HG02970 (cell line): Measurements from ENCODE around the gene ARSD.
"Not testable (repeated sequence)": the region's sequence is repeated elsewhere in the genome, so short reads cannot be mapped to it uniquely, and the experiment has no call there.

ENCODE experiments used
- ATAC-seq: cut with Tn5 transposase; IDR thresholded peaks from one replicate; pipeline ENCODE4 v1.9.1; 2021; ENCODE audit warnings: mild to moderate bottlenecking, moderate library complexity, moderate number of reproducible peaks; ENCODE audit not compliant: unreplicated experiment, low FRiP score

ARSD gene

DNA sequence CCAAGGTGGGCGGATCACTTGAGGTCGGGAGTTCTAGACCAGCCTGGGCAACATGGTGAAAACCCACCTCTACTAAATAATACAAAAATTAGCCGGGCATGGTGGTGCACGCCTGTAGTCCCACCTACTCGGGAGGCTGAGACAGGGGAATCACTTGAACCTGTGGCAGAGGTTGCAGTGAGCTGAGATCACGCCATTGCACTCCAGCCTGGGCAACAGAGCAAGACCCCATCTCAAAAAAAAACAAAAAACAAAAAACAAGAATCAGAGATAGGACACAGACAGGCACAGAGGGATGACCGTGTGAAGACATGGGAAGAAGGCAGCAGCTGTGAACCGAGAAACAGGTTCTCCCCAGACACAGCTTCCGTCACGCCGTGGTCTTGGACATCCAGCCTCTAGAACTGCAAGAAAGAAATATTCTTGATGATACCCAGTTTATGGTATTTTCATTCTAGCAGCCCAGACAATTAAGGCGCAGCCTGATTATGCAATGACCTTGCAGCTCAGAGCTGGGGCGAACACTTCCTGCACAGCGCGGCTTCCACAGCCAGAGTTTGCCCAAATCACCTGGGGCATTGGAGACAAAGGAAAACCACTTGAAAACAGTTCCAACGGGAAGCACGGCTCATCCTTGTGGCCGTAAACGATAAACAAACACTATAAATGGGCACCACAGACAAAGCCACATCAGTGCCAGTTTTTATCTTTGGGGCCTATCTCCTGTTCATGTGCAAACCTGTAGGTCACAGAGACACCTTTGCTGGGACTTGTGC, 4.2 kb upstream of the ARSD start:
- ATAC-seq: no peak

DNA sequence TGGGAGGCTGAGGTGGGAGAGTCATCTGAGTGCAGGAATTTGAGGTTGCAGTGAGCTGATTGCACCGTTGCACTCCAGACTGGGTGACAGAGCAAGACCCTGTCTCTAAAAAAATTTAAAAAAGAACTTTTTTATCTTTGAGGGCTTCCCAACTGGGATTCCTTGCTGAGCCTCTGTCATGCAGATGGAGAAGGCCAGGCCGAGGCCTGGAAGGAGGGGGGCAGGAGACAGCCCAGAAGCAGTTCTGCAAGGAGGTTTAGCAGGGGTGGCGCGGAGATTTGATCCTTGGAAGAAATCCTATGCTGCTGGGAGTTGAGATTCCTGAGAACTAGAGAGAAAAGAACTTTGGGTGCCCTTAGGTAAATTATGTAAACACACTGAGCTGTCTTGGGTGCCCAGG, 2.5 kb upstream of the ARSD start:
- ATAC-seq: no peak

DNA sequence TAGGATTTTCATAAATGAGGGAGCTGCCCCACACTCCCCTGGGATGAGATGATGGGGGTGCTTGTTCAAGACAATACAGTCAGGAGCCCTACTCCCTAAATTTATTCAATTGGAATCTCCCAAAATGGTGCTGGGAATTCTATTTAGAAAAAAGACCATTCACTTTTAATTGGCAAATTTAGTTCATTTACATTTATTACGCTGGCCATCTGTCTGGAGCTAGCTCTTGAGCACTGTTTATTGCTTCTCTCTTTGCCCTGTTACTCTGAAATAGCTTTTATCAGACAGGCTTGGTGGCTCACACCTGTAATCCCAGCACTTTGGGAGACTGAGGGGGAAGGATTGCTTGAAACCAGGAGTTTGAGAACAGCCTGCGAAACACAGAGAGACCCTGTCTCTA, 2.0 kb upstream of the ARSD start:
- ATAC-seq: no peak

DNA sequence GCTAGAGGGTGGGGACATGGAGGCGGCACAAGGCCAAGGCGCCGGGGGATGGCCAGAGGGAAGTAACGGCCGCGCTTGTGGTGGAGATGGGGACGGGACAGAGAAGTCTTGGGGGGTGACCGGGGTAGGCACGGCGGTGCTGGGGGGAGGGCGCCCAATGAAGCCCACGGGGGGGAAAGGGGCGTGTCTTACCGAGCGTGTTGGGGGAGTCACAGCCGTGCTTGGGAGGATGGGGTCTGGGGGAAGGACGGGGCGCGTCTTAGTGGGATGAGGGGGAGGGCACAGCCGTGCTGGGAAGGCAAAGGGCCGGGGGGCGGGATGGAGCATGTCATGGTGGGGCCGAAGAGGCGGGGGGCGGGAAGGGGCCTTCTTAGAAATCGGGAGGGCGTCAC, 952 bp downstream of the ARSD start:
- ATAC-seq: no peak

DNA sequence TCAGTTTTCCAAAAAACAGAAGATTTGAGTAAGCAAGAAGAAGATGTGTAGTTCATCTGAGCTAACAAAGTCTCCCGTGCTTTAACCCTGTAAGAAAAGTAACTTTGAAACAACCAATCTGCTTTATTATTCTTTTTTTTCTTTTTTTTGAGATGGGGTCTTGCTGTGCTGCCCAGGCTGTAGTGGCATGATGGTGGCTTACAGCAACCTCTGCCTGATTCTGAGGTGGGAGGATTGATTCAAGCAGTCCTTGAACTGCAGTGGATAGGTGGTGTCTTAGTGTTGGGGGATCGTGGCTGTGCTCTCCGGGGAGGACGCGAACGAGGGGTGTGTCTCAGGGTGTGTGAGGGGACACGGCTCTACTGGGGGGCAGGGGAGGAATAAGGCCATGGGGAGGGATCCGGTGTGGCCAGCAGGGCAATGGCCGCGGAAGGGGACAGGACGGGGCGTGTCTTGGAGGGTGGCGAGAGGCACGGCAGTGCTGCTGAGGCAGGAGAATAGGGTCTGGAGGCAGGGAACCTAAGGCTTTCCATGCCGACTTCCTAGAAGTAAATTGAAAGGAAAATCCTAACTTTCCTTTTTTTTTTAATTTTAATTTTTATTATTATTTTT, 2.4 kb downstream of the ARSD start:
- no peak for ATAC-seq

DNA sequence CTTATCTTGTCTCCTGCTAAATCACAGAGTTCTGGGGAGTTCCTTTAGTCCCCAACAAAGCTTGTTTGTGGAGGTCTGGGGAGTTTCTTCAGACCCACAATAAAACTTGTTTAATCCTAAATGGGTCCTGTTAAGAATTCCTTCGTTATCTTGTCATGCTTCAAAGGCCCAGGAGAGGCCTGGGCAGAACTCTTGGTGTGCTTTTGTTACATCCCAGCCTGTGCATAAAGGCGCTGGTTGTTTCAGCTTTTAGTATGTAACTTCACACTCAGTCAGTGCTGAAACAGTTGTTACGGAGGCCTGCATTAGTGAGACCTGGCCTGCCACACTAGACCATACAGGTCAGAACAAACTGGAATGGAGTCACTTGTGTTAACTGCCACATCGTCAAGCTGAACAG, 2.9 kb downstream of the ARSD start:
- not testable (repeated sequence) for ATAC-seq

DNA sequence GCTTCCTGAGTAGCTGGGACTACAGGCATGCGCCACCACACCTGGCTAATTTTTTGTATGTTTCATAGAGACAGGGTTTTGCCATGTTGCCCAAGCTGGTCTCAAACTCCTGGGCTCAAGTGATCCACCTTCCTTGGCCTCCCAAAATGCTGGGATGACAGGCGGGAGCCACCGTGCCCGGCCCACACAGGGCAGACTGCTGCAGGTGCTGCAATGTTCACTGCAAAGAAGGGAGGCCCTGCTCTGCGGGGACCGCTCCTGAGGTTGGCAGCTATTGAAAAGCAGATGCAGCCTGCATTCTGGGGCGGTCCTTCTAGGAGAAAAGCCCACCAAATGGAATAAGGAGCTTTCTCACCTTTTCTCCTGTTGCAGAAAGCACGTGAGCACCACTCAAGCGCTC, 5.0 kb downstream of the ARSD start:
- no peak for ATAC-seq

DNA sequence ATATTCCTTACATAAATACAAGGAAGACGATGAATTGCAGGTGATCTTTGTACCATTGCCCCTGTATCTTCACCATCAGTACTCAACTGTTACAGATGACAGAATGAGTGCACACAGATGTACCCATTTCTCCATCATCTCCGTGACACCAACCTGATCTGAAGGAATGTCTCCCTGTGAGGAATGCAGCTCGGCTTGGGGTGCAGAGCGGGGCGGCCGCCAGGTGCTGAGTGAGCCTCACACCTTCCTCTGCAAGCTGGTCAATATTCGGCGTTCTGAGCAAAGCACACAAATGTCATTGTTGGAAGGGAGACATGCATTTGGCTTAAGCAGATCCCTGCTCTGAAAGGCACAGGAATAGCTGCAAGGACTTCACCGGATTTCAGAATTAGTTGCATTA, 7.4 kb downstream of the ARSD start:
- ATAC-seq: no peak

DNA sequence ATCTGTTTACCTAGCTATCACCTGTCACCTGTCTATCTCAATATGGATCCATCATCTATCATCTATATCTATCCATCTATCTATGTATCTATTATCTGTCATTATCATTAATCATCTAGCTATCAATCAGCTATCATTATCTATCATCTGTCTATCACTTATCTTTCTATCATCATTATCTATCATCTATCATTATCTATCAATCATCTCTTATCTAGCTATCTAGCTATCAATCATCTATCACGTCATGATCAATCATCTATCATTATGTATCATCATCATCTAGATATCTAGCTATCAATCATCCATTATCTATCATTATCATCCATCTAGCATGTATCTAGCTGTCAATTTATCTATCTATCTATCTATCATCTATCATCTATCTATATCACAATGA, 7.9 kb downstream of the ARSD start:
- no peak for ATAC-seq

DNA sequence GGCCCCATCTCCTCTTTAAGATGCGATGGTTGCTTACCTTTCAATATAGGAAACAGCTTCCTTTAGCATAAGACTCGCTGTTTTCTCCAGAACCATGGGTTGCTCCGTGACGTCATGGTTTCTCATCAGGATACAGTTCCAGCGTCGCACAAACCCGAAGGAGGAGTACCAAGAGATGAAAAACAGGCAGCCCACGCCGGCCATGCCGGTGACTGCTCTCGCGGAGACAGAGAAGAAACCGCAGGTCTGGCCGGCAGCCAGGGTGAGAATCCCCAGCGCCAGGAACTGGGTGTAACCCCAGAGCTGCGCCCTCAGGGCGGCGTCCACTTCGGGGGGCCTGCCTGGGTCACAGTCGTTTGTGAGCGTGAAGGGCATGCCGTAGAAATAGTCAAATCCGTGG, 11.4 kb downstream of the ARSD start:
- ATAC-seq: no peak

DNA sequence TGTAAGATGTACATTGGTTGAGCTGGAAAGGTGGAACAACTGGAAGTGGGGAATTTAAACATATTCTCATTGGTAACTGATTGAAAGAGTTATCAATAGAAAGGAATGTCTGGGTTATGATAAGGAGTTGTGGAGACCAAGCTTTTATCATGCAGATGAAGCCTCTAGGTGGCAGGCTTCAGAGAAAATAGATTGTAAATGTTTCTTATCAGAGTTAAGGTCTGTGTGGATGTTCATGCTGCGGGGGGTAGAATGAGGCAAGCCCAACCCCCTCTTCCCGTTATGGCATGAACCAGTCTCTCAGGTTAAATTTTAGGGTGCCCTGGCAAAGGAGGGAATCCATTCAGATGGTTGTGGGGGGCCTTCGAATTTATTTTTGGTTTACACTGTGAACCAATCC, 16.0 kb downstream of the ARSD start:
- no peak for ATAC-seq

DNA sequence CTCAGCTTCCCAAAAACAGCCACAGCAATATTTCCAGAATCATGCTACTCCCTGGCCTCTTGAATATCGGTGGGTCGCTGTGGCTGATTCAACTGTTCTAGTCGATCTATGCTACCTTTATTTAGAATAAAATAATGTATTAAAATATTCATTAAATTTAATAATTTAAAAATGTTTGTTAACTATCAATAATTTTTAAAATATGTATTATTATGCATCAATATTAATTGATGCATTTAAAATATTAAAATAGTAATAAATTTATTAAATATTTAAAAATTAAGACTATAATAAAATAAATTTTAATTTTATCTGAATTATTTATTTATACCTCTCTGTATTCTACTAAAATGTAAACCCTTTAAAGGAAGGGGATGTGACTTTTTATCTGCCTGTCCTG, 19.0 kb downstream of the ARSD start:
- ATAC-seq: no peak

DNA sequence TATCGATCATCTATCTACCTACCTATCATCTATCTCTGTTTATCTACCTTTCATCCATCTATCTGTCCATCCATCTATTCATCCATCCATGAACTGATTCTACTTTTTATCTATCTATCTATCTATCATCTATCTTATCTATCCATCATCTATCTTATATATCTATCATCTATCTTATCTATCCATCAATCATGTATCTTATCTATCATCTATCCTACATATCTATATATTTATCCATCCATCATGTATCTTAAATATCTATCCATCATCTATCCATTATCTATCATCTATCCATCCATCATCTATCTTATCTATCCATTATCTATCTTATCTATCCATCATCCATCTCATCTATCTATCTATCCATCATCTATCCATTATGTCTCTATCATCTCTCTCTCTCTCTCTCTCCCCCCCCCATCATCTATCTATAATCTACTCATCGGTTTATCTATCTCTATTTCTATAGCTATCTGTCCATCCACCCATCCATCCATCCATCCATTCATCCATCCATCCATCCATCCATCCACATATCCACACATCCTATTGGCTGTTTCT, 20.9 kb downstream of the ARSD start:
- ATAC-seq: no peak

DNA sequence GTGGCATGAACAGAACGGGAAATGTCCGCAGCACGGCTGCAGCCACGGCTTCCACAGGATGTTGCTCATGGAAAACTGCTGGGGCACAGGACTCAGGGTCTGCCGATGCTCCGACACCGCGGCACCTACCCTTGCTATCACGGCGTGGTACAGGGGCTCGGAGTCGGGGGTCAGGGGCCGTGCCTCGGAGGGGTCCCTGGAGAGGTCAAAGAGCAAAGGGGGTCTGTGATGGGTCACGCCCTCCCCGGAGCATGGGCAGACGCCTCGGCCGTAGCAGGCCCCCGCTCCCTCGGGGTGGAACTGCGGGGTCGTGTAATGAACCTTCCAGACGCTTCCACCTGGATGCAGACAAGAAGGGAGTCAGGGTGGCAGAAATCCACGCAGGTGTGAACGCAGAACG, 21.8 kb downstream of the ARSD start:
- ATAC-seq: no peak

DNA sequence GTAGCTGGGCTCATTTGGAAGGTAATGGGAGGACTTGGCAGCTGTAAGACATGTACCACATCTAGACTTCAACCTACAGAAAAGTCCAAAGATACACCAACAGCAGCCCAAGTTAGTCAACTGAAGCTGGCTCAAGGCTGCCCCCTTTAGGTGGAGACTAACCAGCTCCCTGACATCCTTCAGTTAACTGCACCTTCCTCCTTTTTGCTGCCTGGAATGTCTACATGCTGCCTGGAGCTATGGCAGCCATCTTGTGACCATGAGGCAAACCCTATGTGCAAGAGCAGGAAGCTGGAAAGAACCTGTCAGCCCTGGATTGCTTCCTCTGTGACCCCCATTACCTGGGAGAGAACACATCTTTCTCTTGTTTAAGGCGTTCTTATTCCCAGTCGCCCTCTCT, 25.8 kb downstream of the ARSD start:
- no peak for ATAC-seq

DNA sequence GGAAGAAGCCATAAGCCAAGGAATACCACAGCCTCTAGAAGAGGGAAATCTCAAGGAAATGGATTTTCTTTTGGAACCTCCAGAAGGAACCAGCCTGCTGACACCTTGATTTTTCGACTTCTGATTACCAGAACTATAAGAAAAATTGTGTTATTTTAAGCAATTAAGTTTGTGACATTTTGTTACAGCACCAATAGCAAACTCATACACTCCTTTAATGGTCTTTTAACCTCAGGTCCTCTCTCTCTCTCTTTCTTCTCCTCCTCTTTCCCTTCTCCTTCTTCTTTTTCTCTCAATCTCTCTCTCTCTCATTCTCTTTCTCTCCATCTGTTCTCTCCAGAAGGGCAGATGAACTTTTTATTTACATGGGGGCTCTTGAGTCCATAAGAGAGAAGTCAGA, 26.3 kb downstream of the ARSD start:
- ATAC-seq: no peak

DNA sequence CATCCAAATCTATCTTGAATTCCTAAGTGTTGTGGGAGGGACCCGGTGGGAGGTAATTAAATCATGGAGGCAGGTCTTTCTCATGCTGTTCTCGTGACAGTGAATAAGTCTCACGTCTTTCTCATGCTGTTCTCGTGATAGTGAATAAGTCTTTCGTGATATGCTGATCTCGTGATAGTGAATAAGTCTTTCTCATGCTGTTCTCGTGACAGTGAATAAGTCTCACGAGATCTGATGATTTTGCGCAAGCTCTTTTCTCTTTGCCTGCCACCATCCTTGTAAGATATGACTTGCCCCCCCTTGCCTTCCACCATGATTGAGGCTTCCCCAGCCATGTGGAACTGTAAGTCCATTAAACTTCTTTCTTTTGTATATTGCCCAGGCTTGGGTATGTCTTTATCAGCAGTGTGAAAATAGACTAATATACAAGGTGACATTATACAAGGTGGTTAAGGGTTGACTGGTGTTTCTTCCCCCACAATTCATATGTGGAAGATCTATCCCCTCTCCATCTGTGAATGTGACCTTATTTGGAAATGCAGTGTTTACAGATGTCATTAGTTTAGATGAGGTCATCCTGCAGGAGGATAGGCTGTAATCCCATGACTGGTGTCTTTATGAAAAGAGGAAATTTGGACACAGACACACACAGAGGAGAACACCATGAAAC, 27.6 kb downstream of the ARSD start:
- no peak for ATAC-seq

DNA sequence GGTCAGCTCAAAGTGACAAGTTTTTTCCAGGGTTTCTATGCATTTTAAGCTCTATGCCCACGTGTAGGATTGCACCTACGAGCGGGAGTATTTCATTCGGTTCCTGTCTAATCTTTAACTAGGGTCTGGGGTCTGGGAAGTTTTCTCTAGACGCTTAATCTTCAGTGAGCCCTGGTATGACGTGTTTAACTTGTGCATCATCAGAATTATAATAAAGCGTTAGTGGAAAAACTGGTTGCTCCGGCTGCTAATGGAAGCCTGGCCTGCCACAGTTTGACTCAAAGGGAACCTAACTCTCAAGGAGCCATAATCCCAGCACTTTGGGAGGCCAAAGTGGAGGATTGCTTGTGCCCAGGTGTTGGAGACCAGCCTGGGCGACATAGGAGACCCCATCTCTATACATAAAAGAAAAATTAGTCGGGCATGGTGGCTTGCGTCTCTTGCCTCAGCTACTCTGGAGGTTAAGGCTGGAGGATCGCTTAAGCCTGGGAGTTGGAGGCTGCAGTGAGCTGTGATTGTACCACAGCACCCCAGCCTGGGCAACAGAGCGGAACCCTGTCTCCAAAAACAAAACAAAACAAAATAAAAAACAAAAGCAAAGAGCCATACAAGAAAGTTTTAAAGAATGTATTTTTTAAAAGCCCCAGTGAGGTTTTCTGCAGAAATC, 30.2 kb downstream of the ARSD start:
- ATAC-seq: no peak

DNA sequence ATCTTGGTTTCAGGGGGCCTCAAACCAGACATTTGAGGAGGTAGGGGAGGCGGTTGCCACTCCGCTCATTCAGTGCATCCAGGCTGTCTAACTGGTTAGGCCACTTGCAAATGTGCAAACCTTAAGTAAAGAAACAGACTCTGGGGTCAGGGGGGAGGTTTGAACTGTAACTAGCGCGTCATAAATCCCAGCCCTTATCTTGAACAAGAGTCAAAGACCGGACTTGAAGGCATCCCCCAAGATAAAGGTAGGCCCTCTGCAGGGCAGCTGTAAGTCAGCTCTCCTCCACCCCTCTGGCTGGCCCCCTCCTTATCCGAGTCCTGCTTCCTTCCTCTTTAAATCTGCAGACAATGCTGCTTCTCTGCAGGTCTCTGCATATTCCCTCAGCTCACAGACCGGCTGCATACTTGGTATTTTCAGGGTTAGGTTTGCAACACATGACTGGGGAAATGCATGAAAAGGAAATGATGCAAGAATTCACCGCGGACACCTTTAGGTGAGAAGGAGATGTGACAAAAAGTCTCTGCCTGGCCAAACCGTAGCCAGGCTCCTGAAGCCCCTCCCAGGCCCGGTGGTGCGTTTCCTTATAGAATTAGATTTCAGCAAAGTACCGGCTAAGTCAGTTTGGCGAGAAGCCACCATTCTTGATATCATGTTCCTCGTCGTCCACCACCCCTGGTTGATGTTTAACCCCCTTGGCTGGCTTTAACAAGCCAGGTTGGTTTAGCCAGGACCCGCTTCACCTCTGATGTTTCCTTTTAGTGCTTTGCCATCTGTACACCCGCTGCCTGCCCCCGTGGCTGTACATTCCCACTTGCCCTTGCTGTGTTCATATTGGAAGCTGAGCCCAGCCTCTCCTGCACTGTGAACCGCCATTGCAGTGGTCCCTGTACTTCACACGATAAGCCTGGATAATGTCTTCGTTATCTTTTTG, 31.2 kb downstream of the ARSD start:
- not testable (repeated sequence) for ATAC-seq

DNA sequence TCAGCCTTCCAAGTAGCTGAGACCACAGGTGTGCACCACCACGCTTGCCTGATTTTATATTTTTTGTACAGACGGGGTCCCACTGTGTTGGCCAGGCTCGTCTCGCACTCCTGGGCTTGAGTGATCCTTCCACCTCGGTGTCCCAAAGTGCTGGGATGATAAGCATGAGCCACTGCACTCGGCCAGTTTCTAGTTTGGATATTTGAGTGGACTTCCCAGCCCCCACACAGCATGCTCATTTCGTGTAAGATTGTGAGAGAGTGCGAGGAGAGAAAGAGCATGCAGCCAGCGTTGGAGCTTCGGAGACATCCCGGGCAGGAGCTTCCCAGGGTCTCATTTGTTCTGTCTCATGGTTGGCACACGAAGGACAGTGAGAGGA, 31.8 kb downstream of the ARSD start:
- no peak for ATAC-seq
